K562 treated with DMSO at 1 percent for 12 hours (cell line): Measurements from ENCODE around the gene MCC. TPM values are rescaled to one million over a fixed set of nuclear protein-coding genes. Genes with fewer than 3 reads are reported as not detected.

Experiments used
- total RNA-seq: library from RNA; unstranded; fragments of 300-600 nt; gene quantifications from 2 replicates; pipeline ENCODE4 v1.2.3, GENCODE V29; 2022; ENCODE audit not compliant: insufficient read depth

Gene MCC
- total RNA-seq: 0.15 TPM in 1 of 2 replicates, not detected in the other

GRCh38 chr5:113487781-113488644 lies at the start of gene MCC:
TSS of gene MCC (minus strand) at chr5:113488453.

GRCh38 chr5:113513384-113514288 lies 25.4 kb upstream of the MCC start, which contains the start of gene YTHDC2:
TSS of gene YTHDC2 (plus strand) at chr5:113513694. CDS start at chr5:113513896, 202 bp downstream.

GRCh38 chr5:113434889-113435288 lies 53.4 kb downstream of the MCC start, which contains the start of gene TSSK1B:
TSS of gene TSSK1B (minus strand) at chr5:113434989. CDS start at chr5:113434839, 150 bp downstream.

GRCh38 chr5:112976432-112977309 lies 511.6 kb downstream of the MCC start, which contains the start of gene DCP2:
TSS of gene DCP2 (plus strand) at chr5:112976798. CDS start at chr5:112976934, 136 bp downstream.

Other genes with a start within 250 kb of the MCC start
- not detected in 2 replicates for gene TSSK1B, start 53.5 kb downstream of the MCC start, total RNA-seq
- 3.3 and 13.7 TPM in 2 replicates for gene YTHDC2, start 25.2 kb upstream of the MCC start, total RNA-seq